T-helper 1 cell treated with Interleukin-12 subunit alpha and Interleukin-12 subunit beta and Interleukin-4 antibody, amounts not matched to agents 30 μg/mL and 1 μg/mL, for 36 hours (primary cell): Measurements from ENCODE around the gene ZAP70.

Experiments
- H3K27ac Mint-ChIP-seq: one replicate; pipeline ENCODE4 v1.8.0; 2021; ENCODE audit warnings: mild to moderate bottlenecking, mixed read lengths
- H3K27me3 Mint-ChIP-seq: one replicate; pipeline ENCODE4 v1.8.0; 2021; ENCODE audit warnings: low read depth, mixed read lengths
- H3K36me3 Mint-ChIP-seq: one replicate; pipeline ENCODE4 v1.8.0; 2021; ENCODE audit warnings: low read depth, mixed read lengths
- H3K4me1 Mint-ChIP-seq: one replicate; pipeline ENCODE4 v1.8.0; 2021; ENCODE audit warnings: low read depth, mixed read lengths
- H3K4me3 Mint-ChIP-seq: one replicate; pipeline ENCODE4 v1.8.0; 2021; ENCODE audit warnings: mild to moderate bottlenecking, moderate library complexity, mixed read lengths
- H3K9me3 Mint-ChIP-seq: one replicate; pipeline ENCODE4 v1.8.0; 2021; ENCODE audit warnings: mixed read lengths

Gene ZAP70

DNA sequence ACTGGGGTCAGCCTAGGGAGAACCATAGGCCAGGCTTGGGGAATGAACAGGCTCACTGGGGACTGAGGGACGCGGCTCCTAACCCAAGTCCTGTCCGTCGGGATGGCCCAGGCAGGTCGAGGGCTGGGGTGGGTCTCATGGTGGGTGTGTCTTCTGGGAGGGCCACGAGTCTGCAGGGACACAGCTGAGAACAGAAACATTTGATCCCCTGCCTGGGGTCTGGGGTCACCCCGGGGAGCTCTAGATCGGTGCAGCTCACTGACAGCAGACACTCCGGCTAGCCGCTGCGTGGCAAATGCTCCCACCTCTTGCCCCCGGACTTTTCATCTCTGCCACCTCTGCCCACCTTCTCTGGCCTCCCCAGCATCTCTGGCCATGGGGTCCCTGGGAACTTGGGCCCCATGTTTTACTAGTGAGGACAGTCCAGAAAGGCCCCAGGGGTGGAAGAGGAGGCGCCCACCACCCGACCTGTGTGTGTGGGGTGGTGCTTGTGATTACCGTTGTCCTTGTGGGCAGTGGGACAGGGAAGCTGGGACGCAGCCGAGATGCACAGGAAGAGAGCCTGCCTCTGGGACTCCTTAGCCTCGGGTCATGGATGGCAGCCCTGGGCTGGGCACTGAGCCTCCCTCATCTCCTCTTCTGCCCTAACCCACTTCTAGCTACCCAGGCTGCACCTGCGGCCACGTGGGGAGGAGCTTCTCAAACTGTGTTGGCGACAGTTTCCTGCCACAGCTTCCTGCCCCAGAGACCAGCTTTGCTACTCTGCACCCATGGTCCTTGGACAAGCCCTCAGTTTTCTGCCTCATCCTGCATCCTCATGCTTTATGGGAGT, 4.9 kb downstream of the ZAP70 start:
- Mint-ChIP-seq H3K4me3 (peak overlapping the region; percentile 92), H3K9me3 (no peaks in the 10 kb centered on the region), H3K27ac (peak overlapping the region; percentile 94), H3K27me3 (no peaks in the 10 kb centered on the region), H3K4me1 (peaks cover 62% of the 10 kb centered on the region), H3K36me3 (peaks cover 66% of the 10 kb centered on the region)

DNA sequence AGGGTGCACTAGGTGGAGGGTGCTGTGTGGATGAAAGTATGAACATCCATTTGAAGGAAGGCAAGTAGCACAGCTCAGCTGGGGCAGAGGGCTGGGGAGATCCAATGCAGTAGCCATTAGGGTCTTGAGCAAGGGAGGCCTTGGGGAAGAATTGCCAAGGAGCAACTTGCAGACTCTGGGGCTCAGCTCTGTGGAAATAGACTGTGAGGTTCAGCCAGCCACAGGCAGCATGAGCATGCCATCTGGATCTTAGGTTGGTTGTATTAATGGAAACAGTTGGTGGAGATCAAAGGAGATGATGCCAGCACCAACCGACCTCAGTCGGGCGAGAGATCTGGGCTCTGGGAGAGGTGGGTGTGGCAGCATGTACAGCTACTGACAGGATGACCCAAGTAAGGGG, 5.6 kb downstream of the ZAP70 start:
- Mint-ChIP-seq H3K27me3 (no peaks in the 10 kb centered on the region), H3K36me3 (peaks cover 66% of the 10 kb centered on the region), H3K9me3 (no peaks in the 10 kb centered on the region), H3K27ac (peak overlapping the region; percentile 94), H3K4me3 (peak overlapping the region; percentile 92), H3K4me1 (peaks cover 61% of the 10 kb centered on the region)

DNA sequence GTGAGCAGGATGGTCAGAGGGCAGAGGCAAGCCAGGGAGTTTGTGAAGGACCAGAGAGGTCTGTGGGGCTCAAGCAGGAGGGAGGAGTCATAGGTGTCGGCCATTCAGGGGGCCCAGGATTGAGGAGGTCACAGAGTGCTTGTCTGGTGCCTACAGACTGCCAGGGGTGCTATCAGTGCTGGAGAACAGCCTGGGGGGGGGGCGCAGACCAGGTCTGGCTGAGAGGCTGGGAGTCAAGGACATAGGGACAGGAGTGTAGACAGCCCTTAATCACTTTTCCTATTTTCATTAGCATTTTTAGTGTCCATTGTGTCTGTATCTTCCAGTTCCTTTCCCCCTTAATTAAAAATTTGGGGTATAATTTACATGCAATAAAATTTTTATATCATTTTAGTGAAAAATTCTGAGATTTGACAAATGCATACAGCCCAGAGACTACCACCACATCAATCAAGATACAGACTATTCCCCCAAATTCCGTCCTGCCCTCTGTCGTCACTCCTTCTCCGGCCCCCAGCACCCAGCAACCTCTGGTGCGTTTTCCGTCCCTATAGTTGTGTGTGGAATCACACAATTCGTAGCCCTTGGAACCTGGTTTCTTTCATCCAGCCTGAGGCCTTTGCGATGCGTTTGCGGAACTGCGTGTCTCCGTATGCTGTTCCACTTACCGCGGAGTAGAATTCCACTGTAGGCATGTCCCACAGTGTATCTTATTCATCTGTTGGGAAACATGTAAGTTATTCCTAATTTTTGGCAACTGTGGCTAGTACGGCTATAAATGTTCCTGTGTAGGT, 6.2 kb downstream of the ZAP70 start:
- Mint-ChIP-seq H3K4me3 (peak overlapping the region; percentile 92), H3K27me3 (no peaks in the 10 kb centered on the region), H3K36me3 (peaks cover 65% of the 10 kb centered on the region), H3K9me3 (no peaks in the 10 kb centered on the region), H3K4me1 (peaks cover 61% of the 10 kb centered on the region), H3K27ac (peak overlapping the region; percentile 94)

DNA sequence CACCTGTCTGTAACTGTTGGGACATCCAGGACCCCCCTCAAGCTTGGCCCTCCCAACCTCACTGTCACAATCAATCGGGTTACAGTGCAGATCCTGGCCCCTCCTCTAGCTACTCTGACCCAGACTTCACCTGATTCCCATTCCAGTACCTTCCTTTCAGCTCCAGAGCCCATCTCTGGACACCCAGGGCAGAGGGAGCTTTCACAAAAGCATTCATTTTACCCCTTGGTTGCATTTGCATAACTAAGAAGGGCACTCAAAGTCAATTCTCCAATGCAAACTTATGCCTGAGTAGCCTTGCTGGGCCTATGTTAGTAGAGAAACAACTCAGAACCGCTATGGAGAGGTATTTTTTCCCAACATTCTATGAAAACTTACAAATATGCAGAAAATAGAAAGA, 7.4 kb downstream of the ZAP70 start:
- Mint-ChIP-seq H3K27me3 (no peaks in the 10 kb centered on the region), H3K9me3 (peaks cover 5% of the 10 kb centered on the region), H3K4me1 (peaks cover 57% of the 10 kb centered on the region), H3K36me3 (peaks cover 64% of the 10 kb centered on the region), H3K27ac (peak overlapping the region; percentile 45), H3K4me3 (no peak overlapping the region)

DNA sequence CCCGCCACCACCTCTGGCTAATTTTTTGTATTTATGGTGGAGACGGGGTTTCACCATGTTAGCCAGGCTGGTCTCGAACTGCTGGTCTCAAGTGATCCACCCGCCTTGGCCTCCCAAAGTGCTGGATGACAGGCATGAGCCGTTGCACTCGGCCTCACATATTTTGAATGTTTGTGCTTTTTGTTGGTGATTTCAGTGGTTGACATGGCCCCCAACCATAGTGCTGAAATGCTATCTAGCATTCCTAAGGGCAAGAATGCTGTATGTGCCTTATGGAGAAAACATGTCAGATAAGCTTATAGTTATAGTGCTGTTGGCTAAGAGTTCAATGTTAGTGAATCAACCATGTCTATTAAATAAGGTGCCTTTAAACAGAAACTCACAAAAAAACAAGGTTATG, 8.9 kb downstream of the ZAP70 start:
- Mint-ChIP-seq H3K4me3 (no peak overlapping the region), H3K4me1 (peaks cover 49% of the 10 kb centered on the region), H3K36me3 (peaks cover 69% of the 10 kb centered on the region), H3K27ac (no peak overlapping the region), H3K9me3 (peaks cover 8% of the 10 kb centered on the region), H3K27me3 (no peaks in the 10 kb centered on the region)

DNA sequence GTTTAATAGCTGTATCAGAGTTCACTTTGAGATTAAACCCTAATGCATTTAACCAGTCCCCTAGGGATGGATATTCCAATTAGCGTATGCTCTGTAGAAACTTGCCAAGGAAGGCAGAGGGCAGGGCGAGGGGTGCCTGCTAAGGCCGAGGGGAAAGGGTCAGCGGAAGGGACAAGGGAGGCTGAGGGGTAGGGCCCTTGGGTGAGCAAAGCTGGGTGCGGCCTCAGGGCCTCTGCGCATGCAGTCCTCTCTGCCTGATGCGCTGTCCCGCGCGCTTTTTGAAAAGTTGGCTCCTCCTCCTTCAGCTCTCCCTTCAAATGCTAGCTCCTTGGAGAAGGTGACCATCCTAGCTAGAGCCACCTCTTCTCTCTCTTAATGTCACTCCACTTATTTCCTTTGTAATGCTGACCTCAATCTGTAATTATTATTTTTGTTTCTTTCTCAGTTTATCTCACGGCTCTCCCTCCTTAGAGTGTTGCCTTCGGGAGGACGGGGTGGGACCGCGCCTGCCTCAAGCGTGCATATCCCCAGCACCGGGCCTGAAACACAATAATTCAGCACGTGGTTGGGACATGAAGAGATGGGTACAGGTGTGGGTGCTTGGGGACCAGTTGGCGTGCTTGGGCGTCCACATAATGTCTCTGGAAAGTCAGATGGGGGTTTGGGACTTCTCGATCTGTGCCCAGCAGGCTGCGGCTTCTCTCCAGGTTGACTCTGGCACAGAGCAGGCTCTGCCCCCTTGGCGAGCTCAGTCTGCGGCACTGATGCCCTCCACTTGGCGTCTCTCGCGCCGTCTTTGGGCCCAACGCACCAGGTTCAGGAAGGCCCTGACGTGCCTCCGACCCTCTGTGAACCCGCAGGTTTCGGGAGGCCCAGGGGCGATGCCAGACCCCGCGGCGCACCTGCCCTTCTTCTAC, 10.0 kb downstream of the ZAP70 start:
- peaks cover 20% of the 10 kb centered on the region for H3K9me3 Mint-ChIP-seq
- no peak overlapping the region for H3K27ac Mint-ChIP-seq
- peaks cover 75% of the 10 kb centered on the region for H3K36me3 Mint-ChIP-seq
- peaks cover 49% of the 10 kb centered on the region for H3K4me1 Mint-ChIP-seq
- no peaks in the 10 kb centered on the region for H3K27me3 Mint-ChIP-seq
- no peak overlapping the region for H3K4me3 Mint-ChIP-seq

DNA sequence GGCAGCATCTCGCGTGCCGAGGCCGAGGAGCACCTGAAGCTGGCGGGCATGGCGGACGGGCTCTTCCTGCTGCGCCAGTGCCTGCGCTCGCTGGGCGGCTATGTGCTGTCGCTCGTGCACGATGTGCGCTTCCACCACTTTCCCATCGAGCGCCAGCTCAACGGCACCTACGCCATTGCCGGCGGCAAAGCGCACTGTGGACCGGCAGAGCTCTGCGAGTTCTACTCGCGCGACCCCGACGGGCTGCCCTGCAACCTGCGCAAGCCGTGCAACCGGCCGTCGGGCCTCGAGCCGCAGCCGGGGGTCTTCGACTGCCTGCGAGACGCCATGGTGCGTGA, 10.7 kb downstream of the ZAP70 start:
- H3K4me1 Mint-ChIP-seq = peaks cover 42% of the 10 kb centered on the region
- no peaks in the 10 kb centered on the region for H3K27me3 Mint-ChIP-seq
- no peak overlapping the region for H3K27ac Mint-ChIP-seq
- peaks cover 23% of the 10 kb centered on the region for H3K9me3 Mint-ChIP-seq
- peaks cover 75% of the 10 kb centered on the region for H3K36me3 Mint-ChIP-seq
- no peak overlapping the region for H3K4me3 Mint-ChIP-seq

DNA sequence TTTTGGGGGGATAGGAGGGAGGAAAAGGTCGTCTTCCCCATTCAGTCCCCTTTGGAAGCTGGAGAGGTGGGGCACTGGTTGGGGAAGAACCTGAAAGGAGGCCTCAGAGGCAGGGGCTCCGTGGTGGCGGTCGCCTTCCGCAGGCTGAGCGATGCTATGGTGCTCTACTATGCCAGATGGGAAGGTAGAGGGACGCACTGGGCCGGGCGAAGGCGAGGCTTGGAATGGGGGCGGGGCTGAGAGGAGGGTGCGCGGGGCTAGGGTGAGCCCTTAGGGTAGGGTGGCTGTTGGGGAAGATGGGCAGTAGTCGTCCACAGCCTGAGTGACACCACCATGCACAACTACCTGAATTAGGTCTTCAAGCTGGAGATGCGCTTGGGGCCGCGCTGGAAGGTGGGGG, 11.1 kb downstream of the ZAP70 start:
- Mint-ChIP-seq H3K9me3 (peaks cover 27% of the 10 kb centered on the region), H3K27ac (no peak overlapping the region), H3K27me3 (no peaks in the 10 kb centered on the region), H3K4me3 (no peak overlapping the region), H3K4me1 (peaks cover 38% of the 10 kb centered on the region), H3K36me3 (peaks cover 77% of the 10 kb centered on the region)

DNA sequence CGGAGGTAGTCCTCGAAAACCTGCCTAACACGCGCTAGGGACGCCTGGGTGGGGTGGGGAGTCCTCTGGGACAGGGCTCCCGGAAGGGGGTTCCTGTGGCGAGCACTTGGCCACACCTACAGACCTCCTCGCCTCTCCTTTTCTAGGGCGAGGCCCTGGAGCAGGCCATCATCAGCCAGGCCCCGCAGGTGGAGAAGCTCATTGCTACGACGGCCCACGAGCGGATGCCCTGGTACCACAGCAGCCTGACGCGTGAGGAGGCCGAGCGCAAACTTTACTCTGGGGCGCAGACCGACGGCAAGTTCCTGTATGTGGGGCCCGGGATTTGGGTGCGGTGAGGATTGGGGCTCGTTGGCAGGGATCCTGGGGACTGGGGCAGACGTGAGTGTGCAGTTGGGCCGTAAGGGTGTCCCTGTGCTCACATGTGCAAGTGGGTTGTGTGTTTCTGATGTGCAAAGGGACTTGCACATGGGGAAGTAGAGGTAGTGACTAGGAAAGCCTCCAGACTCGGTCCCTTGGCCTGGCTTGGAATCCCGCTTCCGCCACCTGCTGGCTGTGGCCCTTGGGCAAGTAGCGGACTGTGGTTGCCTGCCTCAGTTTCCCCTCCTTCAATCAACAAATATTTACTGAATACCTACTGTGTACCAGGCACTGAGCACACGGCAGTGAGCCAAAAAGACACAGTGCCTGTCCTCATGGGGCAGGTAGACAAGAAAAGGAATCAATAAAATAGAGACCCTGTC, 11.7 kb downstream of the ZAP70 start:
- Mint-ChIP-seq H3K36me3 (peaks cover 82% of the 10 kb centered on the region), H3K4me1 (peaks cover 32% of the 10 kb centered on the region), H3K27ac (no peak overlapping the region)

DNA sequence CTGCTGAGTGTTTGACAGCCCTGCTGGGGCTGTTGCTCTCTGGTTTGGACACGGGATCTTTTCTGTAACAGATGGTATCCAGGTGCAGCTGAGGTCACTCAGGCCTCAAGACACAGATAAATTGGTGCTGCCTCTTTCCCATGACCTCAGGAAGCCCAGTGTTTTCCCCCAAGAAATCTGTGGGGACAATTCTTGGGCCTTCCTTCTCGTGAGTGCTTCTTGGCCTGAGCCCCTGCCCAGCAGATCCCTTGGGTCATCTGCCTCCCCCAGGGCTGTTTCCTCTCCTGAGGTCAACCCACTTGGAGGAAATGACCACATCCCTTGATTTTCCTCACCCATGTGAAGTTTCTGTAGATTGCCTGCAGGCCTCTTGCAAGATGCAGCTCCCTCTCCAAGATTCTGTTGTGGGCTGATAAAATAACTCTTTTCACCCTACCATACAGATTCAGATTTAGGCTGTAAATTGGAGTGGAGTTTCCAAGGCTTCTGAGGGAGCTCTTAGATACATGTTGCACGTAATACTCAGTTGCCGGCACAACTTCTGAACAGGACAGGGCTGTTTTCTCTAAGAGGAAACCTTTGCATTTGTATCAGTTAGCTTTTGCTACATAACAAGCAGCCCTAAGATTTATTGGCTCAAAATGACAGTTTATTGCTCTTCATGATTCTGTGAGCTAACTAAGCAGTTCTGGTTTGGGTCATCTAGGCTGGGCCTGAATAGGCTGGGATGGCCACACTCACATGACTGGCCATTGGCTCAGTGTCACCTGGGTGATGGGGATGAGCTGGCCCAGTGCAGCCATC, 13.1 kb downstream of the ZAP70 start:
- Mint-ChIP-seq H3K27me3 (no peaks in the 10 kb centered on the region), H3K4me1 (peaks cover 24% of the 10 kb centered on the region), H3K36me3 (peaks cover 83% of the 10 kb centered on the region), H3K27ac (peak overlapping the region; percentile 20), H3K4me3 (no peak overlapping the region), H3K9me3 (peaks cover 31% of the 10 kb centered on the region)

More for the DNA sequence above, 11.7 kb downstream of the ZAP70 start:
- no peak overlapping the region for H3K4me3 Mint-ChIP-seq
- H3K27me3 Mint-ChIP-seq = no peaks in the 10 kb centered on the region
- peaks cover 28% of the 10 kb centered on the region for H3K9me3 Mint-ChIP-seq

DNA sequence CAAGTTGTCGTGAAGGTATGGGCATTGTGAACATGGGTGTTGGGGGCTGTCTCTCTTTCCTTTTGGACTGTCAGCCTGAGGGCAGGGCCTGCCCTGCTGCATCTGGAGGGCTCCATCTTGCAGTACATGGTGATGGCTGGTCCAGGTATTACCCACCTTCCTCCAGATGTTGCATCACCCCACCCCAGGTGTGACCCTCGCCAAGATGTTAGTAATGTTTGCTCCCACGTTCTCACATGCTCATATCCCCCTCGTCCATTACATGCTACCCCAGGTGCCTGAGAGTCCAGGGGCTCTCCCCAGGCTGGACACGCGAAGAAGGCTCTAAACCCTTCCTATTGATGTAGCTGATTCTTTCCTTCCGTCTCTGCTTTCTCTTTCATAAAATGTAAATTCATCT, 13.9 kb downstream of the ZAP70 start:
- Mint-ChIP-seq H3K27ac (peak overlapping the region; percentile 31), H3K27me3 (no peaks in the 10 kb centered on the region), H3K4me1 (peaks cover 24% of the 10 kb centered on the region), H3K9me3 (peaks cover 31% of the 10 kb centered on the region), H3K4me3 (no peak overlapping the region), H3K36me3 (peaks cover 90% of the 10 kb centered on the region)

DNA sequence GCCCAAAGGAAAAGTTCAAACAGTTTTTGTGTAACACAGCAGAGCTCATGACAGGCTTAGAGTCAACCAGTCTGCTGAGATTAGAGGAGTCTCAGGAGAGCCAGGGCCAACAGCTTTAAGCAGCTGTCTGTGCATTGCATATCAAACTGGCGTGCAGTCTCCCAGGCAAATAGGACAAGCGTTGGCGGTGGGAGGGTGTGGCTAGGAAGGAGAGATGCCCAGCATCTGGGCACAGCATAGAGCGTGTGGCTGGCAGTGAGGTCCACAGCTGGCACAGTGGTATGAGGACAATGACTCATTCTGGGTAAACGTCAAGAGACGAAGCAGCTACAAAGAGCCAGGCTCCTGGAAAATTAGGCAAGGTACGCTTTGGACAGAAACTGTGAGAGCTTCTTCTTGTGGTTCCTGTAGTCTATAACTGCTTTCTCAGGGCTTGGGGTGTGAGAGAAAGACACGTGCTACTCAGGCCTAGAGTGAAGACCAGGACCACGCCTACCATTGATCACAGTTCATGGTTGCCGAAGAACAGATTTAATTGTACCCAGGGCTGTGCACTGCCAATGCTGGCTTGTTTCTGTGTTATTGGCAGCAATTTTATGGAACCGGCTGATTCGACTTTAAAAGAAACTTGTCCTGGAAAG, 14.8 kb downstream of the ZAP70 start:
- no peak overlapping the region for H3K4me3 Mint-ChIP-seq
- peaks cover 86% of the 10 kb centered on the region for H3K36me3 Mint-ChIP-seq
- H3K27me3 Mint-ChIP-seq = no peaks in the 10 kb centered on the region
- H3K27ac Mint-ChIP-seq = no peak overlapping the region
- H3K4me1 Mint-ChIP-seq = peaks cover 21% of the 10 kb centered on the region
- H3K9me3 Mint-ChIP-seq = peaks cover 31% of the 10 kb centered on the region

DNA sequence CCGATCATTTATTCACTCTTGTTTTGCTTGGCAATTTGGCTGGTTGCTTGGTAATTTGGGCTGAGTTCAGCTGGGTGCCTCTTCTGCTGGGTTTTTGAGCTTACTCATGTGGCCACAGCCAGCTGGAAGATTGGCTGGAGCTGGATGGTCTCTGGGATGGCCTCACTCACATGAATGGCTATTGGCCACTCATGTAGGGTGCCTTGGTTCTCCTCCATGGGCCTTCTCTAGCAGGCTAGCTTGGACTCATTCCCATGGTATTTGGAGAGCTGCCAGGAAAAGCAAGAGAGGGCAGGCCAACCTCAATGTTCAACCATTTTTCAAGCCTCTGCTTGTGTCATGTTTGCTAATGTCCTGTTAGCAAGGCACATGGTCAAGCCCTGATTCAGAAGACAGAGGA, 16.9 kb downstream of the ZAP70 start:
- H3K4me1 Mint-ChIP-seq = peaks cover 18% of the 10 kb centered on the region
- peaks cover 31% of the 10 kb centered on the region for H3K9me3 Mint-ChIP-seq

More for the DNA sequence above, 16.9 kb downstream of the ZAP70 start:
- no peaks in the 10 kb centered on the region for H3K27me3 Mint-ChIP-seq
- H3K36me3 Mint-ChIP-seq = peaks cover 72% of the 10 kb centered on the region
- H3K27ac Mint-ChIP-seq = no peak overlapping the region
- H3K4me3 Mint-ChIP-seq = no peak overlapping the region
